Activated naive CD8-positive, alpha-beta T cell treated with anti-CD3 and anti-CD28 coated beads, Interleukin-2, amount 50 U/mL, for 24 hours (primary cell): ENCODE data around the gene PCSK5.
"Not testable (repeated sequence)": the region's sequence is repeated elsewhere in the genome, so short reads cannot be mapped to it uniquely, and the experiment has no call there.

Experiments
- ATAC-seq: fragments of 150-1000 bp; cut with Tn5 transposase; one replicate; pipeline ENCODE4 v1.10.0; 2021
- DNase-seq: peaks from one replicate; pipeline ENCODE4 v3.0.0; 2021
- H3K27ac Mint-ChIP-seq: one replicate; pipeline ENCODE4 v1.8.0; 2021; ENCODE audit warnings: mild to moderate bottlenecking, mixed read lengths
- H3K27me3 Mint-ChIP-seq: one replicate; pipeline ENCODE4 v1.8.0; 2021; ENCODE audit warnings: mixed read lengths
- H3K36me3 Mint-ChIP-seq: one replicate; pipeline ENCODE4 v1.8.0; 2021; ENCODE audit warnings: low read depth, mixed read lengths
- H3K4me1 Mint-ChIP-seq: one replicate; pipeline ENCODE4 v1.8.0; 2021; ENCODE audit warnings: mixed read lengths
- H3K4me3 Mint-ChIP-seq: one replicate; pipeline ENCODE4 v1.8.0; 2021; ENCODE audit warnings: mild to moderate bottlenecking, moderate library complexity, mixed read lengths
- H3K9me3 Mint-ChIP-seq: one replicate; pipeline ENCODE4 v1.8.0; 2021; ENCODE audit warnings: mixed read lengths

PCSK5 gene

GRCh38 chr9:76359365-76359764 lies 468.9 kb downstream of the PCSK5 start:
- DNase-seq (no peak), ATAC-seq (no peak)
- H3K27ac Mint-ChIP-seq, result no peak overlapping the region
- no peaks in the 10 kb centered on the region for H3K9me3 Mint-ChIP-seq
- H3K4me1 Mint-ChIP-seq, result no peaks in the 10 kb centered on the region
- H3K27me3 Mint-ChIP-seq, result peaks cover 3% of the 10 kb centered on the region
- no peak overlapping the region for H3K4me3 Mint-ChIP-seq
- no peaks in the 10 kb centered on the region for H3K36me3 Mint-ChIP-seq

GRCh38 chr9:76359766-76360165 lies 469.3 kb downstream of the PCSK5 start:
- Mint-ChIP-seq H3K4me1 (no peaks in the 10 kb centered on the region), H3K27ac (no peak overlapping the region), H3K4me3 (no peak overlapping the region)

GRCh38 chr9:76362332-76363031 lies 472.0 kb downstream of the PCSK5 start:
- H3K27ac Mint-ChIP-seq, H3K27me3 Mint-ChIP-seq, ATAC-seq, H3K4me3 Mint-ChIP-seq, H3K4me1 Mint-ChIP-seq, DNase-seq, H3K36me3 Mint-ChIP-seq, H3K9me3 Mint-ChIP-seq: not testable (repeated sequence)

More at GRCh38 chr9:76359766-76360165, 469.3 kb downstream of the PCSK5 start:
- ATAC-seq (no peak), DNase-seq (no peak)
- Mint-ChIP-seq H3K36me3 (no peaks in the 10 kb centered on the region), H3K9me3 (no peaks in the 10 kb centered on the region), H3K27me3 (peaks cover 3% of the 10 kb centered on the region)

- DNase-seq, result no peak
- Mint-ChIP-seq H3K4me1 (no peaks in the 10 kb centered on the region), H3K9me3 (no peaks in the 10 kb centered on the region), H3K27me3 (no peaks in the 10 kb centered on the region), H3K27ac (no peak overlapping the region), H3K4me3 (no peak overlapping the region), H3K36me3 (no peaks in the 10 kb centered on the region)
- ATAC-seq, result no peak
Observed at GRCh38 chr9:76363032-76363395, 472.5 kb downstream of the PCSK5 start.

GRCh38 chr9:76365028-76365427 lies 474.6 kb downstream of the PCSK5 start:
- H3K27ac Mint-ChIP-seq, result no peak overlapping the region
- no peaks in the 10 kb centered on the region for H3K27me3 Mint-ChIP-seq
- no peak for DNase-seq
- ATAC-seq, result no peak
- no peaks in the 10 kb centered on the region for H3K9me3 Mint-ChIP-seq
- H3K4me3 Mint-ChIP-seq, result no peak overlapping the region
- no peaks in the 10 kb centered on the region for H3K36me3 Mint-ChIP-seq
- H3K4me1 Mint-ChIP-seq, result no peaks in the 10 kb centered on the region

- no peaks in the 10 kb centered on the region for H3K27me3 Mint-ChIP-seq
- H3K4me1 Mint-ChIP-seq, result no peaks in the 10 kb centered on the region
- H3K4me3 Mint-ChIP-seq, result no peak overlapping the region
- no peaks in the 10 kb centered on the region for H3K36me3 Mint-ChIP-seq
- no peaks in the 10 kb centered on the region for H3K9me3 Mint-ChIP-seq
- no peak overlapping the region for H3K27ac Mint-ChIP-seq
- ATAC-seq (no peak), DNase-seq (no peak)
Observed at GRCh38 chr9:76366275-76366674, 475.8 kb downstream of the PCSK5 start.

- Mint-ChIP-seq H3K27ac (no peak overlapping the region), H3K4me1 (no peaks in the 10 kb centered on the region), H3K9me3 (no peaks in the 10 kb centered on the region), H3K4me3 (no peak overlapping the region), H3K27me3 (no peaks in the 10 kb centered on the region), H3K36me3 (no peaks in the 10 kb centered on the region)
- DNase-seq (no peak), ATAC-seq (no peak)
Observed at GRCh38 chr9:76369583-76369982, 479.1 kb downstream of the PCSK5 start.

- Mint-ChIP-seq H3K27ac (no peak overlapping the region), H3K27me3 (no peaks in the 10 kb centered on the region), H3K4me1 (no peaks in the 10 kb centered on the region), H3K4me3 (no peak overlapping the region), H3K9me3 (no peaks in the 10 kb centered on the region), H3K36me3 (no peaks in the 10 kb centered on the region)
- DNase-seq (no peak), ATAC-seq (no peak)
Observed at GRCh38 chr9:76370396-76371023, 480.0 kb downstream of the PCSK5 start.

GRCh38 chr9:76371901-76372300 lies 481.4 kb downstream of the PCSK5 start:
- no peaks in the 10 kb centered on the region for H3K27me3 Mint-ChIP-seq
- H3K36me3 Mint-ChIP-seq, result no peaks in the 10 kb centered on the region
- no peaks in the 10 kb centered on the region for H3K4me1 Mint-ChIP-seq
- no peaks in the 10 kb centered on the region for H3K9me3 Mint-ChIP-seq
- H3K4me3 Mint-ChIP-seq, result no peak overlapping the region
- no peak overlapping the region for H3K27ac Mint-ChIP-seq
- no peak for ATAC-seq
- DNase-seq, result no peak

GRCh38 chr9:76372336-76372735 lies 481.9 kb downstream of the PCSK5 start:
- Mint-ChIP-seq H3K4me1 (no peaks in the 10 kb centered on the region), H3K27ac (no peak overlapping the region), H3K4me3 (no peak overlapping the region), H3K27me3 (no peaks in the 10 kb centered on the region), H3K9me3 (no peaks in the 10 kb centered on the region), H3K36me3 (no peaks in the 10 kb centered on the region)
- DNase-seq, result no peak
- ATAC-seq, result no peak

GRCh38 chr9:76373173-76373783 lies 482.8 kb downstream of the PCSK5 start:
- H3K4me1 Mint-ChIP-seq, result no peaks in the 10 kb centered on the region

GRCh38 chr9:76373784-76374474 lies 483.5 kb downstream of the PCSK5 start:
- no peak for ATAC-seq
- Mint-ChIP-seq H3K4me1 (no peaks in the 10 kb centered on the region), H3K27ac (no peak overlapping the region), H3K36me3 (no peaks in the 10 kb centered on the region), H3K27me3 (no peaks in the 10 kb centered on the region), H3K4me3 (no peak overlapping the region), H3K9me3 (no peaks in the 10 kb centered on the region)
- DNase-seq, result no peak

More at GRCh38 chr9:76373173-76373783, 482.8 kb downstream of the PCSK5 start:
- no peaks in the 10 kb centered on the region for H3K36me3 Mint-ChIP-seq
- ATAC-seq (no peak), DNase-seq (no peak)
- no peaks in the 10 kb centered on the region for H3K27me3 Mint-ChIP-seq
- no peak overlapping the region for H3K27ac Mint-ChIP-seq
- H3K4me3 Mint-ChIP-seq, result no peak overlapping the region
- no peaks in the 10 kb centered on the region for H3K9me3 Mint-ChIP-seq

GRCh38 chr9:76374783-76375559 lies 484.5 kb downstream of the PCSK5 start:
- H3K36me3 Mint-ChIP-seq, result no peaks in the 10 kb centered on the region
- no peak for ATAC-seq
- no peak for DNase-seq
- no peaks in the 10 kb centered on the region for H3K27me3 Mint-ChIP-seq
- H3K4me3 Mint-ChIP-seq, result no peak overlapping the region
- H3K9me3 Mint-ChIP-seq, result no peaks in the 10 kb centered on the region
- H3K27ac Mint-ChIP-seq, result no peak overlapping the region
- H3K4me1 Mint-ChIP-seq, result no peaks in the 10 kb centered on the region

- Mint-ChIP-seq H3K27ac (no peak overlapping the region), H3K9me3 (no peaks in the 10 kb centered on the region), H3K4me1 (no peaks in the 10 kb centered on the region), H3K27me3 (no peaks in the 10 kb centered on the region), H3K36me3 (peaks cover 2% of the 10 kb centered on the region), H3K4me3 (no peak overlapping the region)
- DNase-seq (no peak), ATAC-seq (no peak)
Observed at GRCh38 chr9:76377791-76378190, 487.3 kb downstream of the PCSK5 start.
